IMR-90 (cell line): ENCODE measurements around the gene CADM1. TPM values are rescaled to one million over a fixed set of nuclear protein-coding genes. Genes with fewer than 3 reads are reported as not detected.

ENCODE experiments used
- ATAC-seq: fragments of 200-7000 bp; cut with Tn5 transposase; 2 replicates; pipeline ENCODE4 v1.9.1; 2020; ENCODE audit warnings: low read depth, mild to moderate bottlenecking, moderate library complexity
- BruUV-seq: library from RNA; stranded (reverse); fragments of 400-500 nt; replicated peaks from 2 replicates; lab custom pipeline; 2021; lab: Mats Ljungman, UMichigan
- CTCF ChIA-PET: fragments of 300-600 bp; formaldehyde crosslinking; extraction: SDS; loops from one replicate; lab custom pipeline; 2021; ENCODE audit warnings: antibody characterized with exemption; lab: Yijun Ruan, JAX
- POLR2A ChIA-PET: fragments of 300-600 bp; sonication (Branson Sonifier 250); formaldehyde crosslinking; loops from one replicate; lab custom pipeline; 2022; ENCODE audit warnings: antibody characterized with exemption; ENCODE audit not compliant: unreplicated experiment; lab: Charles Lee
- DNase-seq: peaks from one replicate; pipeline ENCODE4 v3.0.0; 2013
- H2AFZ ChIP-seq: replicated peaks from 2 replicates; pipeline ENCODE3; 2013; ENCODE audit warnings: low read length, mild to moderate bottlenecking; ENCODE audit not compliant: poor library complexity
- H2AK5ac ChIP-seq: 2 replicates; pipeline ENCODE4 v1.6.1; 2013; ENCODE audit warnings: low read depth, low read length, inconsistent platforms
- H2AK9ac ChIP-seq: replicated peaks from 2 replicates; pipeline ENCODE3; 2013; ENCODE audit warnings: mild to moderate bottlenecking, low read depth, low read length, moderate library complexity; ENCODE audit not compliant: poor library complexity
- H2BK120ac ChIP-seq: 2 replicates; pipeline ENCODE4 v1.6.1; 2013; ENCODE audit warnings: low read depth, low read length, inconsistent platforms
- H2BK15ac ChIP-seq: 3 replicates; pipeline ENCODE4 v1.6.1; 2013; ENCODE audit warnings: low read depth, low read length, inconsistent platforms
- H2BK20ac ChIP-seq: 2 replicates; pipeline ENCODE4 v1.6.1; 2013; ENCODE audit warnings: low read depth, mild to moderate bottlenecking, inconsistent platforms, low read length, moderate library complexity
- H2BK5ac ChIP-seq: 2 replicates; pipeline ENCODE4 v1.6.1; 2013; ENCODE audit warnings: mild to moderate bottlenecking, low read depth, low read length, inconsistent platforms; ENCODE audit not compliant: poor library complexity, severe bottlenecking
- H3K14ac ChIP-seq: replicated peaks from 2 replicates; pipeline ENCODE4 v1.6.1; 2013; ENCODE audit warnings: low read depth, low read length, inconsistent platforms
- H3K18ac ChIP-seq: 2 replicates; pipeline ENCODE4 v1.6.1; 2013; ENCODE audit warnings: low read depth, low read length, control low read depth
- H3K23ac ChIP-seq: 2 replicates; pipeline ENCODE4 v1.6.1; 2013; ENCODE audit warnings: low read depth, low read length, inconsistent platforms
- H3K27ac ChIP-seq: 2 replicates; pipeline ENCODE4 v1.5.1; 2013; ENCODE audit warnings: mild to moderate bottlenecking, control low read depth, low read length; ENCODE audit not compliant: insufficient read depth
- H3K27me3 ChIP-seq: 2 replicates; pipeline ENCODE4 v1.6.1; 2013; ENCODE audit warnings: low read length; ENCODE audit not compliant: control insufficient read depth, insufficient read depth
- H3K36me3 ChIP-seq: 2 replicates; pipeline ENCODE4 v1.6.1; 2013; ENCODE audit warnings: low read length, mixed read lengths; ENCODE audit not compliant: control insufficient read depth, insufficient read depth
- H3K4ac ChIP-seq: 2 replicates; pipeline ENCODE4 v1.6.1; 2013; ENCODE audit warnings: low read depth, low read length, inconsistent platforms
- H3K4me1 ChIP-seq: 2 replicates; pipeline ENCODE4 v1.6.1; 2013; ENCODE audit warnings: low read length, mixed read lengths; ENCODE audit not compliant: control insufficient read depth, insufficient read depth
- H3K4me2 ChIP-seq: 2 replicates; pipeline ENCODE4 v1.6.1; 2013; ENCODE audit warnings: low read depth, mild to moderate bottlenecking, control low read depth, low read length, moderate library complexity
- H3K4me3 ChIP-seq: 2 replicates; pipeline ENCODE4 v1.5.1; 2013; ENCODE audit warnings: low read depth, mild to moderate bottlenecking, control low read depth, low read length, moderate library complexity; ENCODE audit not compliant: insufficient read depth
- H3K56ac ChIP-seq: 2 replicates; pipeline ENCODE4 v1.6.1; 2013; ENCODE audit warnings: low read length, inconsistent platforms; ENCODE audit not compliant: insufficient read depth; ENCODE audit errors: extremely low read depth
- H3K79me1 ChIP-seq, 2 experiments: 2 replicates each; pipeline ENCODE4 v1.6.1; 2013; ENCODE audit warnings: low read length in 2 of 2, inconsistent platforms in 1 of 2, low read depth in 1 of 2
- H3K9ac ChIP-seq: 2 replicates; pipeline ENCODE4 v1.6.1; 2013; ENCODE audit warnings: low read depth, low read length, control low read depth
- H3K9me1 ChIP-seq: 2 replicates; pipeline ENCODE4 v1.6.1; 2013; ENCODE audit warnings: low read length, inconsistent platforms; ENCODE audit not compliant: insufficient read depth
- H3K9me3 ChIP-seq: 2 replicates; pipeline ENCODE4 v1.6.1; 2013; ENCODE audit warnings: low read length; ENCODE audit not compliant: control insufficient read depth, insufficient read depth
- H4K20me1 ChIP-seq: 2 replicates; pipeline ENCODE4 v1.6.1; 2013; ENCODE audit warnings: low read length, inconsistent platforms; ENCODE audit not compliant: insufficient read depth
- H4K5ac ChIP-seq: 2 replicates; pipeline ENCODE4 v1.6.1; 2013; ENCODE audit warnings: mild to moderate bottlenecking, low read depth, low read length, control low read depth
- H4K8ac ChIP-seq, 2 experiments: 2 replicates each; pipeline ENCODE4 v1.6.1; 2013; ENCODE audit warnings: low read depth in 2 of 2, low read length in 2 of 2, control low read depth in 1 of 2, inconsistent platforms in 1 of 2
- H4K91ac ChIP-seq: 2 replicates; pipeline ENCODE4 v1.6.1; 2013; ENCODE audit warnings: low read depth, low read length, inconsistent platforms; ENCODE audit not compliant: insufficient read depth
- CHD1 ChIP-seq: IDR thresholded peaks from 2 replicates; pipeline ENCODE4 v1.6.1; 2012; ENCODE audit warnings: low read depth, low read length, improper control_type of control experiment
- ELK1 ChIP-seq: fragments of 150-350 bp; IDR thresholded peaks from 2 replicates; pipeline ENCODE4 v1.6.1; 2016; ENCODE audit warnings: low read depth, mild to moderate bottlenecking, low read length, moderate library complexity, borderline replicate concordance
- MAFK ChIP-seq: IDR thresholded peaks from 2 replicates; pipeline ENCODE4 v1.6.1; 2012; ENCODE audit warnings: low read depth, low read length, improper control_type of control experiment
- POLR2A ChIP-seq: IDR thresholded peaks from 2 replicates; pipeline ENCODE4 v1.6.1; 2012; ENCODE audit warnings: mild to moderate bottlenecking, low read depth, low read length
- RFX5 ChIP-seq: IDR thresholded peaks from 2 replicates; pipeline ENCODE4 v1.8.0; 2012; ENCODE audit warnings: low read depth, mild to moderate bottlenecking, low read length, moderate library complexity
- SMC3 ChIP-seq: fragments of 150-350 bp; IDR thresholded peaks from 2 replicates; pipeline ENCODE4 v1.6.1; 2016; ENCODE audit warnings: low read depth, mild to moderate bottlenecking, antibody characterized with exemption, low read length, moderate library complexity
- WGBS, 2 experiments: methylation state at CpG; one replicate each; pipeline versions ENCODE4 v1.1.5 to v1.1.7; 2013; ENCODE audit warnings: missing lambda C conversion rate in 2 of 2; ENCODE audit not compliant: insufficient read length in 1 of 2; ENCODE audit errors: extremely low coverage in 2 of 2; 5-methylcytosine and 5-hydroxymethylcytosine counted together
- dilution Hi-C: fragments of 300-500 bp; cut with HindIII; formaldehyde crosslinking; loops from one replicate; pipeline ENCODE4 v1.14.3; 2018; ENCODE audit warnings: low sequenced_read_pairs; ENCODE audit not compliant: unreplicated experiment
- in situ Hi-C: fragments of 300-500 bp; cut with MboI; formaldehyde crosslinking; loops from 3 replicates; pipeline ENCODE4 v1.14.3; 2019; ENCODE audit warnings: low sequenced_read_pairs, inconsistent platforms, mixed read lengths
- intact Hi-C: fragments of 100-400 bp; cut with micrococcal nuclease; formaldehyde crosslinking; loops from 2 replicates; pipeline ENCODE4 v1.10.0; 2022
- polyA plus RNA-seq, 3 experiments: library from polyadenylated mRNA; depleted of rRNA; stranded (reverse); fragments of >200 nt; gene quantifications; 2 replicates each; pipeline ENCODE4 v1.2.3, GENCODE V29; 2012; ENCODE audit warnings: low replicate concordance in 1 of 3
- total RNA-seq: library from RNA; depleted of rRNA; stranded (reverse); fragments of >200 nt; gene quantifications from 2 replicates; pipeline ENCODE4 v1.2.3, GENCODE V29; 2012

Gene CADM1
- total and polyA plus RNA-seq, 2 of the 4 experiments (the other 2 are of a cell fraction), result 28.8 to 77.1 TPM

DNA sequence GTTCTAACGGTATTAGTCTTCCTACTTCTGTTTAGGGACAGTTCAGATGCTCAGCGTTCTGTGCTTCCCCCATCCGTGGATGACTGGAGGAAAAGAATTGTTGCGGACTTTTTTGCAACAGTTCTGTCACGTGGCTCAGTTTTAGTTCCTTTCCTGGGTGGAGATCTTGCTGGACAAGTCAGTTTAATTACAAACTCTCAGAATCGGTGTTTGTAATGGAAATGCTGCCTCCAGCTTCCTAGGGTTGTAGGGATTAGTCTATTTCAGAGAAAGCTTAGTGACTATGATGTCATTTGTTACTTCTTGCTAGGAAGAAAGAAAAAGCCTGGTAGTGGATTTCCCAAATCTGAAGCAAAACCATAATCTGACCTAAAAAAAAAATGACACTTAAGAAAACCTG lies 320.4 kb downstream of the CADM1 start:
- DNase-seq, result no peak
- Histone ChIP-seq H3K23ac (no peak overlapping the region), H3K4me2 (no peak overlapping the region), H3K14ac (no peak overlapping the region), H4K20me1 (no peaks in the 10 kb centered on the region), H3K56ac (no peak overlapping the region), H2AK9ac (no peak overlapping the region), H3K79me1 (no peaks in the 10 kb centered on the region), H3K9ac (no peak overlapping the region), H2BK20ac (no peak overlapping the region), H2AK5ac (no peak overlapping the region), H3K27me3 (no peaks in the 10 kb centered on the region), H3K27ac (no peak overlapping the region), H3K4me1 (no peaks in the 10 kb centered on the region), H3K18ac (no peak overlapping the region), H2BK15ac (no peak overlapping the region), H3K4ac (no peak overlapping the region), H4K8ac (no peak overlapping the region), H3K9me3 (no peaks in the 10 kb centered on the region), H3K4me3 (no peak overlapping the region), H3K36me3 (no peaks in the 10 kb centered on the region), H2BK120ac (no peak overlapping the region), H4K5ac (no peak overlapping the region), H2BK5ac (no peak overlapping the region), H3K9me1 (no peaks in the 10 kb centered on the region), H4K91ac (no peak overlapping the region), H2AFZ (no peak overlapping the region)
- in situ Hi-C loops, result no loop called here
- 65% methylated on average over 2 of the region's 6 CpGs; no CpG with 5 or more reads in 1 of the 2 experiments for WGBS, 2 experiments
- POLR2A ChIA-PET, result interaction anchor here (0.5 kb wide), 1 partner anchor 1130 kb away, joined by 3 read pairs; no protein-coding TSS in a partner anchor
- BruUV-seq, result no TSS peak
- TF ChIP-seq ELK1, result no peak
- TF ChIP-seq SMC3, result no peak
- no peak for TF ChIP-seq MAFK
- no peak for TF ChIP-seq POLR2A
- TF ChIP-seq RFX5, result no peak
- no peak for TF ChIP-seq CHD1
- CTCF ChIA-PET, result no interaction called here
- dilution Hi-C loops, result no loop called here
- no peak for ATAC-seq
- intact Hi-C loops, result no loop called here
